ENCODE data around the gene SLIT1.

Gene SLIT1

GRCh38 chr10:97000487-97001182, 185.1 kb downstream of the SLIT1 start:
- peak; percentile 49 for DNase-seq (ENCODE audit: low spot score)

GRCh38 chr10:96999987-97000386, 185.8 kb downstream of the SLIT1 start:
- DNase-seq (ENCODE audit: low spot score): no peak

- no peak for DNase-seq (ENCODE audit: low spot score)
Measured at GRCh38 chr10:96999337-96999736, 186.4 kb downstream of the SLIT1 start.

- DNase-seq (ENCODE audit: low spot score): peak; percentile 55
Measured at GRCh38 chr10:96998329-96998888, 187.3 kb downstream of the SLIT1 start.

- DNase-seq (ENCODE audit: low spot score): no peak
Measured at GRCh38 chr10:96996275-96996965, 189.3 kb downstream of the SLIT1 start.

GRCh38 chr10:96995851-96996250, 189.9 kb downstream of the SLIT1 start:
- DNase-seq (ENCODE audit: low spot score): no peak

- DNase-seq (ENCODE audit: low spot score): no peak
Measured at GRCh38 chr10:96992721-96993120, 193.0 kb downstream of the SLIT1 start.

GRCh38 chr10:96991313-96991841, 194.4 kb downstream of the SLIT1 start:
- DNase-seq (ENCODE audit: low spot score): no peak

GRCh38 chr10:96988426-96988825, 197.3 kb downstream of the SLIT1 start:
- no peak for DNase-seq (ENCODE audit: low spot score)

GRCh38 chr10:96987842-96988175, 197.9 kb downstream of the SLIT1 start:
- no peak for DNase-seq (ENCODE audit: low spot score)

GRCh38 chr10:96987141-96987841, 198.5 kb downstream of the SLIT1 start:
- DNase-seq (ENCODE audit: low spot score): no peak

- DNase-seq (ENCODE audit: low spot score): no peak
Measured at GRCh38 chr10:96986200-96986856, 199.4 kb downstream of the SLIT1 start.

- DNase-seq (ENCODE audit: low spot score): no peak
Measured at GRCh38 chr10:96984541-96985131, 201.1 kb downstream of the SLIT1 start.

- DNase-seq (ENCODE audit: low spot score): no peak
Measured at GRCh38 chr10:96982149-96982930, 203.4 kb downstream of the SLIT1 start.

- DNase-seq (ENCODE audit: low spot score): no peak
Measured at GRCh38 chr10:96978621-96979154, 207.1 kb downstream of the SLIT1 start.

GRCh38 chr10:96975136-96975535, 210.6 kb downstream of the SLIT1 start:
- no peak for DNase-seq (ENCODE audit: low spot score)

- no peak for DNase-seq (ENCODE audit: low spot score)
Measured at GRCh38 chr10:96973809-96974747, 211.7 kb downstream of the SLIT1 start.

- no peak for DNase-seq (ENCODE audit: low spot score)
Measured at GRCh38 chr10:96972264-96972663, 213.5 kb downstream of the SLIT1 start.

- DNase-seq (ENCODE audit: low spot score): peak; percentile 17
Measured at GRCh38 chr10:96971324-96971723, 214.4 kb downstream of the SLIT1 start.

Measured in HuH-7 (cell line).